HFF-Myc (cell line): ENCODE measurements around the gene WNK2.

Experiments used
- DNase-seq: peaks from one replicate; pipeline ENCODE4 v3.0.0-alpha.2; 2011; ENCODE audit warnings: low read depth; ENCODE audit errors: extremely low read depth
- H3K4me3 ChIP-seq: replicated peaks from 2 replicates; pipeline ENCODE4 v1.5.1; 2011; ENCODE audit warnings: low read depth, mild to moderate bottlenecking, control low read depth, low read length
- CTCF ChIP-seq: IDR thresholded peaks from 2 replicates; pipeline ENCODE4 v1.5.1; 2012; ENCODE audit warnings: mild to moderate bottlenecking, low read depth, low read length, control low read depth; ENCODE audit errors: missing control alignments

The WNK2 gene

GRCh38 chr9:93254061-93254481, 70.1 kb downstream of the WNK2 start:
- TF ChIP-seq CTCF: no peak
- H3K4me3 ChIP-seq: no peak overlapping the region
- DNase-seq: no peak

- no peak for DNase-seq
- no peak for TF ChIP-seq CTCF
Observed at GRCh38 chr9:93254806-93255493, 71.0 kb downstream of the WNK2 start.

GRCh38 chr9:93255494-93255867, 71.5 kb downstream of the WNK2 start:
- H3K4me3 ChIP-seq: no peak overlapping the region
- DNase-seq: no peak
- TF ChIP-seq CTCF: no peak

More at GRCh38 chr9:93254806-93255493, 71.0 kb downstream of the WNK2 start:
- H3K4me3 ChIP-seq: no peak overlapping the region

DNA sequence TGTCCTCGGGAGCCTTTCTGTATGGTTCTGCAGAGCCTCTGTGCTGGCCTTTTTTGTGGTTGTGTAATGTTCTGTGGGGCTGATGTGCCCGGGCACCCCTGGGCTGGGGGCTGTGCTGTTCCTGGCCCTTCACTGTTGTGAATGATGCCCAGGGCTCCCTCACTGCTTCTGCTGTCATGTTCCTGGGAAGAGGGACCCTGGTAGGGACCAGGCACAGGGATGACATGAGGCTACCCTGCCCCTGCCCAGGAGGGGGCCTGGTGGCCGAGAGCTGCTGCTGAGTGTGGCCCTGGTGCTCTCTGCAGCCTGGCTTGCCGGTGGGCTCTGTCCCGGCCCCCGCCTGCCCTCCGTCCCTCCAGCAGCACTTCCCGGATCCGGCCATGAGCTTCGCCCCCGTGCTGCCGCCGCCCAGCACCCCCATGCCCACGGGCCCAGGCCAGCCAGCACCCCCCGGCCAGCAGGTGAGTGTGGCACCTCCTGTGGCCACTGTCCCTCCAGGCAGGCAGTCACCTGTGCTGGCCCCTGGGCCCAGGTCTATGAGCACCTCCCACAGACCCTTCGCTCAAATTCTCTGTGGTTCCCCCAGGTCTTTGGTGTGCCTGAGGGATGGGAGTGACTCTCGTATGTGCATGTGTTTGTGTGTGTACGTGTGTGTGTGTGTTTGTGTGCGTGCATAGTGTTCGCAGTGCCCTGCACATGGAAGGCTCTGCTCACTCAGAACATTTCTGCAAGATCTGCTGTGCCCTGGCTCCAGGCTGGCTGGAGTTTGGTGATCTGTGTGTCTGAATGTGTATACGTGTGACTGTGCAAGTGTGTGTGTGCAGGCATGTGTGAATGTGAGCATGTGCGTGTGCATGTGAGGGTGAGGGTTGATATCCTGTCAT, 72.3 kb downstream of the WNK2 start:
- no peak for TF ChIP-seq CTCF
- DNase-seq: no peak
- no peak overlapping the region for H3K4me3 ChIP-seq

DNA sequence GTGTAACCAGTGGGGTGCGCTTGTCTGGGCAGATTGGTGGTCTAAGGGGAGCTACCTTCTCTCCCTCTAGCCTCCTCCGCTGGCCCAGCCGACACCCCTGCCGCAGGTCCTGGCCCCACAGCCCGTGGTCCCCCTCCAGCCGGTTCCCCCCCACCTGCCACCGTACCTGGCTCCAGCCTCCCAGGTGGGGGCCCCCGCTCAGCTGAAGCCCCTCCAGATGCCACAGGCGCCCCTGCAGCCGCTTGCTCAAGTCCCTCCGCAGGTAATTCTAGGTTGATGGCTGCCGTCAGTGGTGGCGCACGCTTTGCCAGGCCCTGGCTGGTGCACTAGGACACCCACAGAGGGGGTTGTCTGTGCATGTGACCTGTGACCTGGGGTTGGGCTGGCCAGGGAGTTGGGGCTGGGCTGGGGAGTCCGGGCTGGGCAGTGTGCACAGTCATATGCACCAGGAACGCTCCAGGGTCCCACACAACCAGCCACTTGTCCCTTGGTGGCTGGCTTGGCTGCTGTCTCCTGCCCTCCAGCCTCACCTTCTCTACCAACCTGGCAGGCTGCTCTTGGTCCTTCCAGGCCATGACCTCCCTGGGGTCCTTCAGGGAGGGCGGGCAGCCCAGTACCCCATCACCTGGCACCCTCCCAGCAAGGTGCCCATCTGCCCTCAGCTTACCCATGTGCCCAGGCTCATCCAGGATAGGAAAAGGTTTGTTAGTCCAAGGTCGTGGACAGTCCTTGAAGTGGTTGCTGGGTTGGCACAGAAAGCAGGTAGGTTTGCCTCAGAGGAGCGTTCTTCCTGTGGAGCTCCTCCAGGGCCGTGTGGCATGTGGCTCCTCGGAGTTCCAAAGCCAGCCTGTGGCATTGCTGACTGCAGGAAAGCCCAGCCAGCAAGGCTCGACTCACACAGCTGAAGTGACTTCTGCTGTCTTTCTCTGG, 73.2 kb downstream of the WNK2 start:
- no peak overlapping the region for H3K4me3 ChIP-seq
- no peak for DNase-seq
- TF ChIP-seq CTCF: no peak

DNA sequence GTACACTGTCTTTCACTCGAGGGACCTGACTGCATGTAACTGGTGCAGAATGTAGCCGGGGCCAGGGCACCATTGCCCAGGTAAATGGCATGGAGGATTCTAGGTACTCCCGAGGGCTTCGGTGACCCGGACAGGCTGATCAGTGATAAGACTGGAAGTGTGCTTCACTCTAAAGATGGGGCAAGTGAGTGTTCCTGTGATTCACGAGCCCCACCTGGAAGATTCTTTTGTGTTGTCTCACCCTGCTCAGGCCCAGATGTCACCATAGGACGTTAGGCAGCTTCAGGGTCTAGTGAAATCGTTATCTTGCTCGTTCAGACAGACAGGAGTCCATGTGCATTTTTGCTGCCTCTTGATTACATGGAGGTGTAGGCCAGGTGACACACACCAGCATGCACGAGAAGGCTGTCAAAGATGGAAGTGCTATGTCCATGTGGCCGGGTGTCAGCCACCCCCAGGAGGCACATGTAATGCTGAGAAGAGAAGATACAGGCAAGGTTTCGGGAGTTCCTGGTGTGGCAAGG, 73.9 kb downstream of the WNK2 start:
- H3K4me3 ChIP-seq: no peak overlapping the region
- TF ChIP-seq CTCF: no peak
- DNase-seq: no peak
